HEK293 (cell line): ENCODE measurements around the gene ABCA7.
A peak's percentile ranks its signal among the peaks of the same experiment; 100 is the strongest.

Experiments
- BCL11B ChIP-seq: fragments of 450-650 bp; formaldehyde crosslinking; IDR thresholded peaks from 2 replicates; pipeline ENCODE4 v1.5.1; 2016; ENCODE audit warnings: low read depth, missing biosample characterization, missing genetic modification characterization
- CTCF ChIP-seq: fragments of 450-650 bp; formaldehyde crosslinking; IDR thresholded peaks from 2 replicates; pipeline ENCODE4 v1.5.1; 2016; ENCODE audit warnings: missing biosample characterization, missing genetic modification characterization
- EGR2 ChIP-seq: fragments of 450-650 bp; formaldehyde crosslinking; IDR thresholded peaks from 2 replicates; pipeline ENCODE4 v1.5.1; 2016; ENCODE audit warnings: low read depth, missing biosample characterization, missing genetic modification characterization
- IKZF3 ChIP-seq: fragments of 450-650 bp; IDR thresholded peaks from 2 replicates; pipeline ENCODE4 v1.5.0; 2018; ENCODE audit warnings: missing biosample characterization, mild to moderate bottlenecking, missing genetic modification characterization, moderate library complexity
- INSM2 ChIP-seq: fragments of 450-650 bp; formaldehyde crosslinking; IDR thresholded peaks from 2 replicates; pipeline ENCODE4 v1.5.1; 2016; ENCODE audit warnings: missing biosample characterization, missing genetic modification characterization
- KLF1 ChIP-seq: fragments of 450-650 bp; formaldehyde crosslinking; IDR thresholded peaks from 2 replicates; pipeline ENCODE4 v1.5.1; 2016; ENCODE audit warnings: missing biosample characterization, missing genetic modification characterization
- MEIS1 ChIP-seq: sonication (generic); formaldehyde crosslinking; IDR thresholded peaks from 2 replicates; pipeline ENCODE4 v1.8.1; 2022; ENCODE audit warnings: missing genetic modification reagents, mild to moderate bottlenecking, borderline replicate concordance
- PRDM6 ChIP-seq: fragments of 450-650 bp; formaldehyde crosslinking; IDR thresholded peaks from 2 replicates; pipeline ENCODE4 v1.5.1; 2017; ENCODE audit warnings: missing biosample characterization, missing genetic modification characterization
- REST ChIP-seq: fragments of 450-650 bp; formaldehyde crosslinking; IDR thresholded peaks from 2 replicates; pipeline ENCODE4 v1.5.1; 2016; ENCODE audit warnings: missing biosample characterization, missing genetic modification characterization
- SP2 ChIP-seq: fragments of 450-650 bp; formaldehyde crosslinking; IDR thresholded peaks from 2 replicates; pipeline ENCODE4 v1.5.1; 2016; ENCODE audit warnings: missing biosample characterization, missing genetic modification characterization
- SP3 ChIP-seq: fragments of 450-650 bp; formaldehyde crosslinking; IDR thresholded peaks from 2 replicates; pipeline ENCODE4 v1.5.1; 2016; ENCODE audit warnings: missing biosample characterization, missing genetic modification characterization
- SP7 ChIP-seq: fragments of 450-650 bp; formaldehyde crosslinking; IDR thresholded peaks from 2 replicates; pipeline ENCODE4 v1.5.1; 2016; ENCODE audit warnings: missing biosample characterization, missing genetic modification characterization
- ZBTB26 ChIP-seq: fragments of 450-650 bp; formaldehyde crosslinking; optimal IDR thresholded peaks from 2 replicates; pipeline ENCODE3; 2016; ENCODE audit warnings: missing biosample characterization, mild to moderate bottlenecking, missing genetic modification characterization
- ZBTB7A ChIP-seq: fragments of 450-650 bp; formaldehyde crosslinking; IDR thresholded peaks from 2 replicates; pipeline ENCODE4 v1.5.1; 2016; ENCODE audit warnings: low read depth, missing biosample characterization, missing genetic modification characterization
- ZFP69B ChIP-seq: fragments of 450-650 bp; formaldehyde crosslinking; IDR thresholded peaks from 2 replicates; pipeline ENCODE4 v1.5.1; 2016; ENCODE audit warnings: missing biosample characterization, missing genetic modification characterization
- ZNF148 ChIP-seq: fragments of 450-650 bp; formaldehyde crosslinking; IDR thresholded peaks from 2 replicates; pipeline ENCODE4 v1.5.0; 2017; ENCODE audit warnings: missing biosample characterization, missing genetic modification characterization, borderline replicate concordance
- ZNF23 ChIP-seq: fragments of 450-650 bp; formaldehyde crosslinking; IDR thresholded peaks from 2 replicates; pipeline ENCODE4 v1.5.1; 2016; ENCODE audit warnings: missing biosample characterization, missing genetic modification characterization, borderline replicate concordance
- ZNF324 ChIP-seq: fragments of 450-650 bp; formaldehyde crosslinking; IDR thresholded peaks from 2 replicates; pipeline ENCODE4 v1.5.1; 2016; ENCODE audit warnings: missing biosample characterization, missing genetic modification characterization
- ZNF544 ChIP-seq: fragments of 450-650 bp; formaldehyde crosslinking; IDR thresholded peaks from 2 replicates; pipeline ENCODE4 v1.5.0; 2017; ENCODE audit warnings: missing biosample characterization, missing genetic modification characterization
- ZNF561 ChIP-seq: fragments of 450-650 bp; IDR thresholded peaks from 2 replicates; pipeline ENCODE4 v1.5.1; 2018; ENCODE audit warnings: missing biosample characterization, missing genetic modification characterization, borderline replicate concordance
- ZNF629 ChIP-seq: fragments of 450-650 bp; formaldehyde crosslinking; IDR thresholded peaks from 2 replicates; pipeline ENCODE4 v1.5.1; 2017; ENCODE audit warnings: missing biosample characterization, missing genetic modification characterization
- ZNF692 ChIP-seq: fragments of 450-650 bp; formaldehyde crosslinking; IDR thresholded peaks from 2 replicates; pipeline ENCODE4 v1.5.1; 2016; ENCODE audit warnings: missing biosample characterization, missing genetic modification characterization

ABCA7 gene

GRCh38 chr19:1113030-1113985 is 73.4 kb downstream of the ABCA7 start (continued):
- TF ChIP-seq ZNF692 (tag by site-specific recombination) (0 out of 2 replicates have a peak, but pooled peaks have one; percentile 42), ZNF23 (tag by site-specific recombination) (no peak), ZNF544 (no peak), SP7 (peak; percentile 72), ZNF148 (tag by site-specific recombination) (no peak), MEIS1 (no peak), BCL11B (tag by site-specific recombination) (peak; percentile 44; the same call in 1 of the 2 replicates), SP2 (tag by site-specific recombination) (peak; percentile 90), SP3 (tag by site-specific recombination) (peak; percentile 90), REST (tag by site-specific recombination) (peak; percentile 81; the same call in 1 of the 2 replicates), ZBTB26 (tag by site-specific recombination) (peak; percentile 29), INSM2 (tag by site-specific recombination) (peak; percentile 50; the same call in 1 of the 2 replicates), ZNF561 (tag by site-specific recombination) (peak; percentile 72; the same call in 1 of the 2 replicates), IKZF3 (tag by site-specific recombination) (peak; percentile 52; the same call in 1 of the 2 replicates), EGR2 (tag by site-specific recombination) (peak; percentile 93), ZFP69B (tag by site-specific recombination) (peak; percentile 33; the same call in 1 of the 2 replicates), PRDM6 (tag by site-specific recombination) (no peak), CTCF (tag by site-specific recombination) (peak; percentile 91), KLF1 (tag by site-specific recombination) (peak; percentile 95), ZNF324 (tag by site-specific recombination) (0 out of 2 replicates have a peak, but pooled peaks have one; percentile 40), ZNF629 (tag by site-specific recombination) (peak; percentile 53), ZBTB7A (tag by site-specific recombination) (peak; percentile 60; the same call in 1 of the 2 replicates)
